ENCODE data around the gene MROH8.

The MROH8 gene

GRCh38 chr20:37200376-37200775, 21.0 kb upstream of the MROH8 start:
- no peak for TF ChIP-seq GABPA (IDR thresholded peaks at IDR 0.05; ENCODE audit: low read depth)
- no peak for TF ChIP-seq SPI1 (IDR thresholded peaks at IDR 0.05; ENCODE audit: borderline replicate concordance, low read depth)
- no peak for TF ChIP-seq POLR2AphosphoS5 (IDR thresholded peaks at IDR 0.05; ENCODE audit: low read depth)
- TF ChIP-seq, protein P1, sequence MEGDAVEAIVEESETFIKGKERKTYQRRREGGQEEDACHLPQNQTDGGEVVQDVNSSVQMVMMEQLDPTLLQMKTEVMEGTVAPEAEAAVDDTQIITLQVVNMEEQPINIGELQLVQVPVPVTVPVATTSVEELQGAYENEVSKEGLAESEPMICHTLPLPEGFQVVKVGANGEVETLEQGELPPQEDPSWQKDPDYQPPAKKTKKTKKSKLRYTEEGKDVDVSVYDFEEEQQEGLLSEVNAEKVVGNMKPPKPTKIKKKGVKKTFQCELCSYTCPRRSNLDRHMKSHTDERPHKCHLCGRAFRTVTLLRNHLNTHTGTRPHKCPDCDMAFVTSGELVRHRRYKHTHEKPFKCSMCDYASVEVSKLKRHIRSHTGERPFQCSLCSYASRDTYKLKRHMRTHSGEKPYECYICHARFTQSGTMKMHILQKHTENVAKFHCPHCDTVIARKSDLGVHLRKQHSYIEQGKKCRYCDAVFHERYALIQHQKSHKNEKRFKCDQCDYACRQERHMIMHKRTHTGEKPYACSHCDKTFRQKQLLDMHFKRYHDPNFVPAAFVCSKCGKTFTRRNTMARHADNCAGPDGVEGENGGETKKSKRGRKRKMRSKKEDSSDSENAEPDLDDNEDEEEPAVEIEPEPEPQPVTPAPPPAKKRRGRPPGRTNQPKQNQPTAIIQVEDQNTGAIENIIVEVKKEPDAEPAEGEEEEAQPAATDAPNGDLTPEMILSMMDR (IDR thresholded peaks at IDR 0.05; ENCODE audit: insufficient read depth, low read length), result no peak
- TF ChIP-seq REST (IDR thresholded peaks at IDR 0.05; ENCODE audit: insufficient replicate concordance, low read depth), result no peak
- no peak for DNase-seq (ENCODE audit: low read depth in 1 of 2, low spot score in 1 of 2)
- H3K27me3 ChIP-seq (ENCODE audit: insufficient read depth, poor library complexity, severe bottlenecking), result no peaks in the 10 kb centered on the region
- H3K4me3 ChIP-seq (replicated peaks; ENCODE audit: insufficient read depth, low read length), result no peak overlapping the region
- H3K27ac ChIP-seq (replicated peaks), result no peak overlapping the region

- TF ChIP-seq, protein P1 (IDR thresholded peaks at IDR 0.05; ENCODE audit: insufficient read depth, low read length), result no peak
- TF ChIP-seq GABPA (IDR thresholded peaks at IDR 0.05; ENCODE audit: low read depth), result no peak
- no peak for TF ChIP-seq REST (IDR thresholded peaks at IDR 0.05; ENCODE audit: insufficient replicate concordance, low read depth)
- TF ChIP-seq SPI1 (IDR thresholded peaks at IDR 0.05; ENCODE audit: borderline replicate concordance, low read depth), result no peak
- TF ChIP-seq POLR2AphosphoS5 (IDR thresholded peaks at IDR 0.05; ENCODE audit: low read depth), result no peak
- H3K4me3 ChIP-seq (replicated peaks; ENCODE audit: insufficient read depth, low read length), result no peak overlapping the region
- H3K27ac ChIP-seq (replicated peaks), result no peak overlapping the region
- no peaks in the 10 kb centered on the region for H3K27me3 ChIP-seq (ENCODE audit: insufficient read depth, poor library complexity, severe bottlenecking)
- no peak for DNase-seq (ENCODE audit: low read depth in 1 of 2, low spot score in 1 of 2)
These were observed 19.7 kb upstream of the MROH8 start for GRCh38 chr20:37198932-37199660.

GRCh38 chr20:37194621-37195417, 15.5 kb upstream of the MROH8 start:
- TF ChIP-seq, protein P1 (IDR thresholded peaks at IDR 0.05; ENCODE audit: insufficient read depth, low read length), result no peak
- no peak for TF ChIP-seq POLR2AphosphoS5 (IDR thresholded peaks at IDR 0.05; ENCODE audit: low read depth)
- peak; percentile 55; the same call in 1 of the 2 replicates for TF ChIP-seq SPI1 (IDR thresholded peaks at IDR 0.05; ENCODE audit: borderline replicate concordance, low read depth)
- H3K27me3 ChIP-seq (ENCODE audit: insufficient read depth, poor library complexity, severe bottlenecking), result no peaks in the 10 kb centered on the region
- peak in 1 of 2 experiments; percentile 66 for DNase-seq (ENCODE audit: low read depth in 1 of 2, low spot score in 1 of 2)
- no peak overlapping the region for H3K4me3 ChIP-seq (replicated peaks; ENCODE audit: insufficient read depth, low read length)
- peak overlapping the region; percentile 23; the same call in 1 of the 2 replicates for H3K27ac ChIP-seq (replicated peaks)

Measured in HL-60 (cell line).